Endodermal cell (in vitro differentiated cells): ENCODE data around the gene MICALL2. TPM values are rescaled to one million over a fixed set of nuclear protein-coding genes. Genes with fewer than 3 reads are reported as not detected.
A peak's percentile ranks its signal among the peaks of the same experiment; 100 is the strongest.

Experiments
- DNase-seq: peaks from one replicate; pipeline ENCODE4 v3.0.0-alpha.2; 2017
- H3K27ac ChIP-seq: 2 replicates; pipeline ENCODE4 v1.5.1; 2013; ENCODE audit warnings: mild to moderate bottlenecking, low read depth, low read length, moderate library complexity
- H3K27me3 ChIP-seq: 2 replicates; pipeline ENCODE4 v1.6.1; 2013; ENCODE audit warnings: mild to moderate bottlenecking, low read length, moderate library complexity; ENCODE audit not compliant: insufficient read depth, control insufficient read depth, poor library complexity, severe bottlenecking
- H3K36me3 ChIP-seq: 2 replicates; pipeline ENCODE4 v1.7.0; 2013; ENCODE audit warnings: mild to moderate bottlenecking, low read length, moderate library complexity; ENCODE audit not compliant: control insufficient read depth, insufficient read depth
- H3K4me1 ChIP-seq: one replicate; pipeline ENCODE4 v1.7.0; 2013; ENCODE audit warnings: low read length; ENCODE audit not compliant: control insufficient read depth, insufficient read depth
- H3K4me3 ChIP-seq: 2 replicates; pipeline ENCODE4 v1.5.1; 2013; ENCODE audit warnings: mild to moderate bottlenecking, low read length, moderate library complexity
- H3K9ac ChIP-seq: 2 replicates; pipeline ENCODE4 v1.6.1; 2013; ENCODE audit warnings: mild to moderate bottlenecking, low read length, moderate library complexity; ENCODE audit not compliant: poor library complexity, severe bottlenecking; ENCODE audit errors: extremely low read depth
- H3K9me3 ChIP-seq: 2 replicates; pipeline ENCODE4 v1.6.1; 2013; ENCODE audit warnings: mild to moderate bottlenecking, low read length, moderate library complexity; ENCODE audit not compliant: control insufficient read depth
- H3K27ac Mint-ChIP-seq: 2 replicates; pipeline ENCODE4 v1.8.0; 2020; ENCODE audit warnings: mixed read lengths
- H3K27me3 Mint-ChIP-seq: 2 replicates; pipeline ENCODE4 v1.8.0; 2021; ENCODE audit warnings: mild to moderate bottlenecking, mixed read lengths; ENCODE audit not compliant: insufficient read depth
- H3K36me3 Mint-ChIP-seq: 2 replicates; pipeline ENCODE4 v1.8.0; 2020; ENCODE audit warnings: low read depth, mixed read lengths
- H3K4me1 Mint-ChIP-seq: 2 replicates; pipeline ENCODE4 v1.8.0; 2020; ENCODE audit warnings: mixed read lengths
- H3K4me3 Mint-ChIP-seq: 2 replicates; pipeline ENCODE4 v1.8.0; 2020; ENCODE audit warnings: mild to moderate bottlenecking, moderate library complexity, mixed read lengths
- H3K9me3 Mint-ChIP-seq: 2 replicates; pipeline ENCODE4 v1.8.0; 2020; ENCODE audit warnings: mild to moderate bottlenecking, mixed read lengths
- WGBS, 2 experiments: methylation state at CpG; one replicate each; pipeline versions ENCODE4 v1.1.5 to v1.1.7; 2013; ENCODE audit warnings: missing lambda C conversion rate in 2 of 2, mixed read lengths in 1 of 2; ENCODE audit not compliant: insufficient coverage in 1 of 2, insufficient read length in 1 of 2; 5-methylcytosine and 5-hydroxymethylcytosine counted together
- total RNA-seq, 2 donors: library from RNA; stranded (reverse); fragmentation: NEBNext Ultra II Directional in 1 of 2; extraction: Animal tissue kit (Norgen Biotek cat#: 25700) in 1 of 2; gene quantifications; 2 replicates in 1 of 2; 3 replicates in 1 of 2; pipeline ENCODE4 v1.2.1, GENCODE V29; 2021
- TF ChIP-seq, protein P1 (sequence below): fragments of 200-600 bp; sonication (generic); conservative IDR thresholded peaks from 2 replicates; pipeline ENCODE4 v1.5.0; 2021; ENCODE audit warnings: antibody characterized with exemption, mild to moderate bottlenecking

MICALL2 gene
- total RNA-seq, 2 donors from 2014 or later, result 19.4 to 24.8 TPM

DNA sequence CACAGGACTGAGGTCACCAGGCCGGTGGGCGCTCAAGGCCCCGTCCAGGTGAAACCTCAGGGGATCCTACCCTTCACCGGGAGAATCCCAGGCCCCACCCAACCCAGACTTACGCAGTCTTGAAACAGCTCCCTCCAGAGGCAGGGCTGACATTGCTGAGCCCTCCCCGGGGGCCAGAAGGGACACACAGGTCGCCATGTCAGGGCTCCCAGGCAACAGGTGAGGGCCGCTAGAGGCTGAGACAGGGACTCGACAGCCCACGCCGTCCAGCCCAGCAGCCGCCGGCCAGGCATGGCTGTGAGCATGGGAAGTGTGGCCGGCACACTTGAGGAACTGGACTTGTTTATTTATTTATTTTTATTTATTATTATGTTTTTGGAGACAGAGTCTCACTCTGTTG is 10.3 kb downstream of the MICALL2 start:
- no peaks in the 10 kb centered on the region for H3K27me3 Mint-ChIP-seq
- DNase-seq, result no peak
- no peak overlapping the region for H3K4me3 Mint-ChIP-seq
- no peak overlapping the region for H3K4me3 ChIP-seq
- H3K27ac ChIP-seq, result no peak overlapping the region
- no peaks in the 10 kb centered on the region for H3K27me3 ChIP-seq
- 93 to 96% methylated on average over 3 to 13 of the region's 14 CpGs for WGBS, 2 experiments
- no peaks in the 10 kb centered on the region for H3K36me3 ChIP-seq
- H3K4me1 ChIP-seq, result no peaks in the 10 kb centered on the region
- TF ChIP-seq, protein P1, sequence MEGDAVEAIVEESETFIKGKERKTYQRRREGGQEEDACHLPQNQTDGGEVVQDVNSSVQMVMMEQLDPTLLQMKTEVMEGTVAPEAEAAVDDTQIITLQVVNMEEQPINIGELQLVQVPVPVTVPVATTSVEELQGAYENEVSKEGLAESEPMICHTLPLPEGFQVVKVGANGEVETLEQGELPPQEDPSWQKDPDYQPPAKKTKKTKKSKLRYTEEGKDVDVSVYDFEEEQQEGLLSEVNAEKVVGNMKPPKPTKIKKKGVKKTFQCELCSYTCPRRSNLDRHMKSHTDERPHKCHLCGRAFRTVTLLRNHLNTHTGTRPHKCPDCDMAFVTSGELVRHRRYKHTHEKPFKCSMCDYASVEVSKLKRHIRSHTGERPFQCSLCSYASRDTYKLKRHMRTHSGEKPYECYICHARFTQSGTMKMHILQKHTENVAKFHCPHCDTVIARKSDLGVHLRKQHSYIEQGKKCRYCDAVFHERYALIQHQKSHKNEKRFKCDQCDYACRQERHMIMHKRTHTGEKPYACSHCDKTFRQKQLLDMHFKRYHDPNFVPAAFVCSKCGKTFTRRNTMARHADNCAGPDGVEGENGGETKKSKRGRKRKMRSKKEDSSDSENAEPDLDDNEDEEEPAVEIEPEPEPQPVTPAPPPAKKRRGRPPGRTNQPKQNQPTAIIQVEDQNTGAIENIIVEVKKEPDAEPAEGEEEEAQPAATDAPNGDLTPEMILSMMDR, result peak; percentile 31
- H3K9ac ChIP-seq, result no peak overlapping the region
- H3K36me3 Mint-ChIP-seq, result no peaks in the 10 kb centered on the region
- H3K9me3 ChIP-seq, result no peaks in the 10 kb centered on the region
- no peaks in the 10 kb centered on the region for H3K9me3 Mint-ChIP-seq
- H3K4me1 Mint-ChIP-seq, result no peaks in the 10 kb centered on the region
- no peak overlapping the region for H3K27ac Mint-ChIP-seq

GRCh38 chr7:1447551-1448244 is 11.6 kb downstream of the MICALL2 start:
- Histone ChIP-seq H3K27me3 (no peaks in the 10 kb centered on the region), H3K4me1 (no peaks in the 10 kb centered on the region), H3K36me3 (no peaks in the 10 kb centered on the region), H3K9me3 (no peaks in the 10 kb centered on the region), H3K9ac (no peak overlapping the region), H3K27ac (no peak overlapping the region), H3K4me3 (no peak overlapping the region)
- no peaks in the 10 kb centered on the region for H3K9me3 Mint-ChIP-seq
- no peaks in the 10 kb centered on the region for H3K36me3 Mint-ChIP-seq
- H3K27ac Mint-ChIP-seq, result no peak overlapping the region
- DNase-seq, result no peak
- TF ChIP-seq, protein P1, result no peak
- no peaks in the 10 kb centered on the region for H3K4me1 Mint-ChIP-seq
- no peaks in the 10 kb centered on the region for H3K27me3 Mint-ChIP-seq
- WGBS, 2 experiments, result 88 to 91% methylated on average over 4 to 15 of the region's 15 CpGs
- no peak overlapping the region for H3K4me3 Mint-ChIP-seq

- Mint-ChIP-seq H3K36me3 (no peaks in the 10 kb centered on the region), H3K4me1 (no peaks in the 10 kb centered on the region), H3K27me3 (no peaks in the 10 kb centered on the region), H3K27ac (no peak overlapping the region), H3K4me3 (no peak overlapping the region), H3K9me3 (no peaks in the 10 kb centered on the region)
- TF ChIP-seq, protein P1, result no peak
- Histone ChIP-seq H3K9ac (no peak overlapping the region), H3K36me3 (no peaks in the 10 kb centered on the region), H3K9me3 (no peaks in the 10 kb centered on the region), H3K4me1 (no peaks in the 10 kb centered on the region), H3K27ac (no peak overlapping the region), H3K4me3 (no peak overlapping the region), H3K27me3 (no peaks in the 10 kb centered on the region)
- no peak for DNase-seq
- 89 to 100% methylated on average over 2 to 11 of the region's 11 CpGs for WGBS, 2 experiments
Measured at GRCh38 chr7:1447112-1447511, 12.2 kb downstream of the MICALL2 start.
